ENCODE results near the gene MAP4K5.
"Not testable (repeated sequence)": the region's sequence is repeated elsewhere in the genome, so short reads cannot be mapped to it uniquely, and the experiment has no call there.

Gene MAP4K5

GRCh38 chr14:50532502-50533240 is at the start of gene MAP4K5:
Gene MAP4K5, minus strand, starts transcription at chr14:50532569. Its CDS starts 520 bp downstream, at chr14:50532049.
- peak; percentile 94 for DNase-seq (ENCODE audit: low spot score)

GRCh38 chr14:50578433-50578832 is 46.1 kb upstream of the MAP4K5 start:
- no peak for DNase-seq (ENCODE audit: low spot score)

GRCh38 chr14:50577982-50578381 is 45.6 kb upstream of the MAP4K5 start:
- DNase-seq (ENCODE audit: low spot score): no peak

GRCh38 chr14:50575769-50576168 is 43.4 kb upstream of the MAP4K5 start:
- DNase-seq (ENCODE audit: low spot score): no peak

- DNase-seq (ENCODE audit: low spot score): no peak
These were observed 41.5 kb upstream of the MAP4K5 start for GRCh38 chr14:50573862-50574261.

GRCh38 chr14:50569714-50570274 is 37.4 kb upstream of the MAP4K5 start:
- DNase-seq (ENCODE audit: low spot score): no peak

GRCh38 chr14:50562841-50563240 is 30.5 kb upstream of the MAP4K5 start:
- DNase-seq (ENCODE audit: low spot score): no peak

GRCh38 chr14:50560931-50561285 is 28.5 kb upstream of the MAP4K5 start:
- DNase-seq (ENCODE audit: low spot score): peak; percentile 22

- peak; percentile 75 for DNase-seq (ENCODE audit: low spot score)
These were observed 27.9 kb upstream of the MAP4K5 start, which contains the start of gene ATL1 for GRCh38 chr14:50559990-50560930. Gene ATL1, plus strand, starts transcription at chr14:50560145. Its CDS starts 121 bp downstream, at chr14:50560266.

GRCh38 chr14:50552796-50553195 is 20.4 kb upstream of the MAP4K5 start:
- DNase-seq (ENCODE audit: low spot score): not testable (repeated sequence)

GRCh38 chr14:50551877-50552276 is 19.5 kb upstream of the MAP4K5 start:
- no peak for DNase-seq (ENCODE audit: low spot score)

GRCh38 chr14:50550294-50550693 is 17.9 kb upstream of the MAP4K5 start:
- no peak for DNase-seq (ENCODE audit: low spot score)

GRCh38 chr14:50545618-50546017 is 13.2 kb upstream of the MAP4K5 start:
- DNase-seq (ENCODE audit: low spot score): no peak

GRCh38 chr14:50544911-50545310 is 12.5 kb upstream of the MAP4K5 start:
- DNase-seq (ENCODE audit: low spot score): no peak

GRCh38 chr14:50542941-50543418 is 10.6 kb upstream of the MAP4K5 start:
- DNase-seq (ENCODE audit: low spot score): peak; percentile 54

GRCh38 chr14:50541159-50541567 is 8.8 kb upstream of the MAP4K5 start:
- DNase-seq (ENCODE audit: low spot score): no peak

- DNase-seq (ENCODE audit: low spot score): no peak
These were observed 6.7 kb upstream of the MAP4K5 start for GRCh38 chr14:50539051-50539450.

GRCh38 chr14:50538034-50538433 is 5.7 kb upstream of the MAP4K5 start:
- DNase-seq (ENCODE audit: low spot score): not testable (repeated sequence)

- no peak for DNase-seq (ENCODE audit: low spot score)
These were observed 2.6 kb upstream of the MAP4K5 start for GRCh38 chr14:50534997-50535396.

GRCh38 chr14:50534416-50534815 is 2.0 kb upstream of the MAP4K5 start:
- no peak for DNase-seq (ENCODE audit: low spot score)

GRCh38 chr14:50533806-50534205 is 1.4 kb upstream of the MAP4K5 start:
- DNase-seq (ENCODE audit: low spot score): peak; percentile 13

- no peak for DNase-seq (ENCODE audit: low spot score)
These were observed 904 bp upstream of the MAP4K5 start for GRCh38 chr14:50533241-50533705.
